GM20431 (cell line): ENCODE measurements around the gene FKBP9.
"Not testable (repeated sequence)": the region's sequence is repeated elsewhere in the genome, so short reads cannot be mapped to it uniquely, and the experiment has no call there.

Experiments
- in situ Hi-C: fragments of 300-500 bp; cut with MseI, MboI; formaldehyde crosslinking; loops from one replicate; pipeline ENCODE4 v1.15.0; 2020; ENCODE audit warnings: low sequenced_read_pairs; ENCODE audit not compliant: unreplicated experiment

FKBP9 gene, protein sequence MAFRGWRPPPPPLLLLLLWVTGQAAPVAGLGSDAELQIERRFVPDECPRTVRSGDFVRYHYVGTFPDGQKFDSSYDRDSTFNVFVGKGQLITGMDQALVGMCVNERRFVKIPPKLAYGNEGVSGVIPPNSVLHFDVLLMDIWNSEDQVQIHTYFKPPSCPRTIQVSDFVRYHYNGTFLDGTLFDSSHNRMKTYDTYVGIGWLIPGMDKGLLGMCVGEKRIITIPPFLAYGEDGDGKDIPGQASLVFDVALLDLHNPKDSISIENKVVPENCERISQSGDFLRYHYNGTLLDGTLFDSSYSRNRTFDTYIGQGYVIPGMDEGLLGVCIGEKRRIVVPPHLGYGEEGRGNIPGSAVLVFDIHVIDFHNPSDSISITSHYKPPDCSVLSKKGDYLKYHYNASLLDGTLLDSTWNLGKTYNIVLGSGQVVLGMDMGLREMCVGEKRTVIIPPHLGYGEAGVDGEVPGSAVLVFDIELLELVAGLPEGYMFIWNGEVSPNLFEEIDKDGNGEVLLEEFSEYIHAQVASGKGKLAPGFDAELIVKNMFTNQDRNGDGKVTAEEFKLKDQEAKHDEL

DNA sequence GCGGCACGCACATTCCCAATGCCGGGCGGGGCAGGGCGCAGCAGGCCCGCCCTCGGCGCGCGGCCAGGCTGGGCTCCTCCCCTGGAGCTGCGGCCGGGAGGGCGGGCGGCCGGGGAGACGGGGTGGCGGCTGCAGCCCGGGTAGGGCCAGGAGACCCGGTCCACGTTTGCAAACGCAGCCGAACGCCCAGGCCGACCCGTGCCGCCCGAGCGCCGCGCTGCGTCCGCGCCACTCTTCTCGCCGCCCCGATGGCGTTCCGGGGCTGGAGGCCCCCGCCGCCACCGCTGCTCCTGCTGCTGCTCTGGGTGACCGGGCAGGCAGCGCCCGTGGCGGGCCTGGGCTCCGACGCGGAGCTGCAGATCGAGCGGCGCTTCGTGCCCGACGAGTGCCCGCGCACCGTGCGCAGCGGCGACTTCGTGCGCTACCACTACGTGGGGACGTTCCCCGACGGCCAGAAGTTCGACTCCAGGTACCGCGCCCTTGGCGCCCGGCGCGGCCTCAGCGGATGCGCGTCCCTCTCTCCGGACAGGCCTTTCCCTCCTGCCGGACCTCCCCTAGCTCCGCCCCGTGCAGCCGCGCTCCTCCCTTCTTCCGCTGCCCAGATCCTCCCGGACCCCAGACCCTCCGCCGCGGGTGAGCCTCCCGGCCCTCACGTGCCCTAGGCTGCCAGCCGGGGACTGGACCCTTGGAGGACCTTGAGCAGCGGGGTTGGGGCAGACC lies at the start of gene FKBP9:
Gene FKBP9 (plus strand): TSS at position 115 of the 720 bp plus-strand sequence. CDS start 134 bp downstream, at position 249.
- in situ Hi-C loops = no loop called here

DNA sequence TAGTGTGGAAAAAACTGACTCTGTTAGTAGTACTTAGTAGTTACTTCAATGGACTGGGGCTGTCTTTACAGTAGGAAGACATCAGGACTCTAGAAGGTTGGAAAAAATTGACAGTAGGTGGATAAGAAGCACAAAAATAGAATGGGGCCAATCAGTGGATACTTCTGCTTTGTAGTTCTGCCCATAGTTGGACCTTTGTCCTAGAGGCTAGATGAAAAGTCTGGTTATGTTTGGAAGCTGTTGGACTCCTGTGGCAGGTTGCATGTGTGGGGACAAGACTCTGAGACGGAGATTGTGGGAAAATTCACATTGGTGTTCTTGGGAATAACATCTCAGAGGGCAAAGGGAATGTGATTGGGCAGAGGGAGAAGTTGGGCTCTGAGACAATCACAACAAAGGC lies 47.0 kb upstream of the FKBP9 start:
- in situ Hi-C loops = no loop called here

DNA sequence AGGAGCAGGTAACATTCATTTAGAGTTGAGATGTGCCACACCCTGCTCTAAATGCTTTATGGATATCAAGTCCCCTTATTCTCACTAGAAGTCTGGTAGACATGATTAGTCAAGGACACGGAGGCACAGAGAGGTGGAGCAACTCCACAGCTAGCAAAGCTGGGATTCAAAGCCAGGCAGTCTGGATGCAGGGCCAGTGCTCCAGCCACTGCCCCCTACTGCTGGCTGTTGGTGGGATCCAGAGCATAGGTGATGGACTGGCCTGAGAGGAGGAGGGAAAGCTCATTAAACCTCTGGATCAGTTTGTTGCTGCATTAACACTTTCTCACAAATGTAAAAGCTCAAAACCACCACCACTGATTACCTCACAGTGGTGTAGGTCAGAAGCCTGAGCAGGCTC lies 43.1 kb upstream of the FKBP9 start:
- in situ Hi-C loops = no loop called here

DNA sequence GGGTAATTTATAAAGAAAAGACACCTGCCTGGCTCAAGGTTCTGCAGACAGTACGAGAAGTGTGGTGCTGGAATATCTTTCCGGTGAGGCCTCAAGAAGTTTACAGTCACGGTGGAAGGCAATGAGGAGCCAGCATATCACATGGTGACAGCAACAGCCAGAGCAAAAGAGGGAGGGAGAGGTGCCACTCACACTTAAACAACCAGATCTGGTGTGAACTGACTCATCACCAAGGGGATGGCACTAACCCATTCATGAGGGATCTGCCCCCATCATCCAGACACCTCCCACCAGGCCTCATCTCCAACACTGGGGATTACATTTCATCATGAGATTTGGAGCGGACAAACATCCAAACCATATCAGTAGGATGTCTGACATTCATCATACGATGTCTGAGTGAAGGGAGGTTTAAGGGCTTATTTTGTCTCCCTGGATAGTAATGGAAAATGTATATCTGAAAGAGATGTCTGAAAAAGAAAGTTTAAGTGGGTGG lies 42.2 kb upstream of the FKBP9 start:
- in situ Hi-C loops = no loop called here

DNA sequence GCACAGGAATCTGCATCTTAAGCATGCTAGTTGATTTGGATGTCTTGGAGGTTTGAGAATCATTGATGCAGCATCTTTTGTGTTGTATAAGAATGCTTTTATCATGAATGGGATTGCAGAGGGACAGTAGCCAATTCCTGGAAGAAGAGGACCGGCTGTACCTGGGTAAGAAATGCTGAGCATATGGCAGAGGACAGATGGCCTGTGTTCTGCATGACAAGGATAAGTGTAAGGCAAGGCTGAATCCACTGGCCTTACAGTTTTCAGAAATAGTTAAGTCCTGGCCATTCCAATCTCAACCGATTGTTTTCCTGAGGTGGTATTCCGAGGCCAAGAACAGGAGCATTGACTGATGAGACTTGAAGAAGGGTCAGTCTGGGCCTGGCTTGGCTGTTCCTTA lies 41.2 kb upstream of the FKBP9 start:
- in situ Hi-C loops = no loop called here

DNA sequence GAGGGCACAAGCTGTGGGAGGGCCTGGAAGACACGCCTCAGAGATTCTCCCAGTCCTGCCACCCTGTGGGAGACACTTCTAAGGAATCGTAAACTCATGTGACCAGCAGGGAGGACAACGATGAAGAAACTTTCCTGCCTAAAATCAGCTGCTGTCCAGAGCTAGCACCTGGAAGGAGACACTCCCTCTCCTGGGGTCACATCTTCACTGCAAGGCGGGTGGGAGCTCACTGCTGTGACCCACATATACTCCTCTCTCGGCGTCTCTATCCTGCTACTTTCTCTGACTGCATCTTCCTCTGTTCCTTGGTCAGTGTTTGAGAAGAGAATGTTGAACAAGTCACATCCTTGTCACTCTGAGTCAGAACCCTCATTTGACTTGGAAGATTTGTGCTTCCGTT lies 40.2 kb upstream of the FKBP9 start:
- in situ Hi-C loops = not testable (repeated sequence)

DNA sequence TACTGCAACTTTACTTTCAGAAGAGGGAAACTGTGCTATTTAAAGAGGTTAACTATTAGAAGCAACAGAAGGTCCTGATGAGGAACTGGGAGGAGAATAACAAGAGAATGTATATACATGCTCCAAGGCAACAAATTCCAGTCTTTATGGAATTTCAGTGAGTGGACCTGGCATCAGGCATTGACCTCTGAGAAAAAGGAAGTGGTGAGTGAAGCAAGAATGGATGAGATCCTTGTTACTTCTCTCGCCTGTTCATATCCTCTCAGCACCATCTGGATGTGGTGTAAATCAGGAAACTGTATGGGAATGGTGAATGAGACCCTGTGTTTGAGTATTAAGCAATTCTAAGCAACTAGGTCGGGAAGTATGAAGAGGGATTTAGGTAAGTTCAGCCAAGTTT lies 35.3 kb upstream of the FKBP9 start:
- in situ Hi-C loops = no loop called here

DNA sequence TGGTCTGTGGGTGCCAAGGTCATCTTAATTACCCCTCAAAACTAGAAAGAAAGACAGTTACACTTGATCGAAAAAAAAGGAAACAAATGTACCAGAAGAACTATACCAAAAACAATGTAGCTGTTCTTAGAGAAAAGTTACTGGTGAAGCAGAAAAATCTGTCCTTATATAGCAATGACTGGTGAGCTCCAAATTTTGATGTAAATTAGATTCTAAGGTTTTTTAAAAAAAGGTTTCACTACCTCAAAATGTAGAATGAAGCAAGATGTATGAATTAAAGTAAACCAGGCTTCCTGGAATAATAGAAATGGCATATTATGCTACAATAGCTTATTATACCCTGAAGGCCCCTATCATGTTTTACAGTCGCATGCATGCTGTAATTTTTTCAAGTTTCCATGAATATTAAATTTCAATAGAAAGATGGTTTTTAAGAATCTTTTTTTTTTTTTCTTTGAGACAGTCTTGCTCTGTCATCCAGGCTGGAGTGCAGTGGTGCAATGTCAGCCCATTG lies 28.4 kb upstream of the FKBP9 start:
- in situ Hi-C loops = no loop called here

DNA sequence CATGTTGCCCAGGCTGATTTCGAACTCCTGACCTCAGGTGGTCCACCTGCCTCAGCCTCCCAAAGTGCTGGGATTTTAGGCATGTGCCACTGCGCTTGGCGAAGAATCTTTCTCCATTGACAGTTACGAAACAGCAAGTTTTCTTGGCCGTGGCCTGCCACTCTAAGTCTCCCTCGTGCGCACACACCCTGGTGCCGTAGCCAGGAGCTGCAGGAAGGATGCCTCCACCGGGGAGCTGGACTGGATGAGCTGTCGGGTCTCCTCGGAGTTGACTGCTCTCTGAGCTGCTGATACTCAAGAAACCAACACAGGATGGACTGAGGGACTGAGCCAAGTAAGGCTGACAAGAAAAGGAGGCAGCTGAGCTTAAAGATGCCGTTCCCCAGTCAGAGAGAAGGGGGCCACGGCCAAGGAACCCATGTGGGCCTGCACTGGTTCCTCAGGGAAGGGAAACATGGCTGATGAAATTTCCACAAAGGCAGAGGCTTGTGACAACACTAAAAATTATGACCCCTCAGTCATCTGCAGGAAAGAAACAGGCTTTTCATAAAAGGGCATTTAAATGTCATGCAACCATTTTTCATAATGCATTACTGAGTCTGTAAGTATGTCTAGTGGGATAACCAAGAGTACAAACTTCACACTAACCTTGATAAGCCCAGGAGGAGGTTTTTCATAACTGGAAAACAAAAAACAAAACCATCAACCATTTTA lies 27.7 kb upstream of the FKBP9 start:
- in situ Hi-C loops = no loop called here

DNA sequence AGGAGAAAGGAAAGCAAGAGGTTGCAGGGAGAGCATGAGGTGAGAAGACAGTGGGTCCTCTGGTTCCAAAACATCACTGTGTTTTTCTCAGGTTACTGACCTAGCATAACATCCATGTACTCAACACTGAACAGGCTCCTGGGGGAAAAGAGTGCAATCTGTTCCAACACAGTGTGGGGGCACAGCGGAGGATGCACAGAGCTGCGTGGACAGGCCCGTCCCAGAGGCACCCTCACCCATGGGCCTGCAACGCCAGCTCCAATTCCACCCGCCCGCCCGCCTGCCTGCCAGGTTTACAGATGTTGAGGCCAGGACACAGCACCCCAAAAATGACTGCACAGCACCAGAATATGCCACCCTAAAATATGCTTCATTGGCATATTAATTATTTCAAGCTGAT lies 26.9 kb upstream of the FKBP9 start:
- in situ Hi-C loops = no loop called here

DNA sequence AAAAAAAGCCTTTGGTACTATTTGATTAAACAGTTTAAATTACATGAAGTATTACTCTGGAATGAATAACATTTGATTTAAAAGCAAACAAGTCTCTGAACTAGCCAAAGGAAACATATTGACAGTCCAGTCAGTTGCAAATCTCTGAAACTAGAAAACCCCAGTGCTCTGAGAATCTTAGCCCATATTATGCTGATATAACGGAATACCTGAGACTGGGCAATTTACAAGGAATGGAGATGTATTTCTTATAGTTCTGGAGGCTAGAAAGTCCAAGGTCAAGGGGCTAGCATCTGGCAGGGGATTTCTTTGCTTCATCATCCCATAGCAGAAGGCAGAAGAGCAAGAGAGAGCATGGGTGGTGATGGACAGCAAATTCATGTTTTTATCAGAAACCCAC lies 21.7 kb upstream of the FKBP9 start:
- in situ Hi-C loops = no loop called here

DNA sequence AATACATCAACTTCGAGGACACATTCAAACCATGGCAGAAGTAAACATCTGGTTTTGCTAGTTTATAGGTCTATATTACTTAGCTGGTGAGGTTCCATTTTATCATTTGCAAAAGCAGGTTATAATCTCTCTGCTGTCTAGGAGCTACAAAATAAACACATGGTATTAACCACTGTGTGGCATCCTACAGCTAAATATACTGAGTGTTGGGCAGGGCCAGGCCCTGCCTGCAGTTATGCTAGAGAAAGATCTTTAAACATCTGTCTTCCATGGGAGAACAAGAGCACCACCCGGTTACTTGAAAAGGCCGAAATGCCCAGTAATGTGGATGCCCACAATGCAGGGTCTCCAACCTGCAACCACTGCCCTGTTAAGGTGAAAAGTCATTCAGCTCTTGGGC lies 20.6 kb upstream of the FKBP9 start:
- in situ Hi-C loops = no loop called here

DNA sequence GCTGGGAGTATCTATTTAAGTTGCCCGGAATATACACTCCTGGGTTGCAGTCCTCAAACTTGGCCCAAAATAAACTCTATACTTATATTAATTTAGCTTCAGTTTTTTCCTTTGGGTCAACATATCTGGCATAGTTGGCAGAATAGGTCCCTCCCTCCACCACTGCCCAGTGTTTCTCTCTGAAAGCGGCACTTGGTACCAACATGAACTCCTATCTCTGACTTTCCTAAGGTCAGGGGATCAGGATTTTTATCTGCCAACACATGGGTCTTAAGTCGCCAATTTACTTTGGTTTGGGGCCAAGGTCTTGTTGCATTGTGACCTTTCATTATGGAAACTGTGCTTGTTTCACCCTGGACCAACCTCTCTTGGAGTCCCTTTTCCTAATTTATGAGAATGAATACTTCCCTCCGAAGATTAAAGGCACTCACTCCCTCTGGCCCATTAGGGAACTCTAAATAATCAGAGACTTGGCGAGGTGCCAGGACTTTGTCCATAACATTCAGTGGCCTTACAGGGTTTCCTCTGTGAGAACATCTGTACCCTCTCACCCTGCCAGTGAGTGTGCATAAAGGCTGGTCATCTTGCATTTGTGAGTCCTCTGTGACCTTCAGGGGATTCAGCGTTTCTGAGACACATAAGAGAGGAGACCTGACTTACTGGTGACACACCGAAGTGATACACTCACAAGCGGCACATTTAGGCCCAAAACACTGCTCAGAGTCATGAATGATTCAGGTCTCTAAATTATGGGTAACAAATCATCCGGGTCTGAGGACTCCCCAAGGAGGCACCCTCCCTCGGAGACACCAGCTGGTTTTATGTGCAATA lies 19.7 kb upstream of the FKBP9 start:
- in situ Hi-C loops = no loop called here

DNA sequence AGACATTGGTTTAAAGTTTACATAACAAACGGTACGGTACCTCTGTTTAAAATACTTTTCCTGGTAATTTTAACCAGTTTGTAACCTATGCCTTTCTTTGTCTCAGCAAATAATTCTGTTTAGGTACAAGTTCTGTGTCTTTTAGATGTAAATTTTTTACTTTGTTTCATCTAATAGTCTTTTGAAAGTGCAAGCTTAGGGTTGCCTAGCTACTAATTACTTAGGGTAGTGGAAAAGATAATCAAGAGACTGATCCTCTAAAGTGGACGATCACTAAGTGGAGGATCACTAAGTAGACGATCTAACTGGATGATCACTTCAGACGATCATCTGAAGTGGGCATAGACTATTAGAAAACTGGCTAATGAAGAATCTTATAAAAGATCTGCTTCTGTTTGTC lies 16.1 kb upstream of the FKBP9 start:
- in situ Hi-C loops = no loop called here

DNA sequence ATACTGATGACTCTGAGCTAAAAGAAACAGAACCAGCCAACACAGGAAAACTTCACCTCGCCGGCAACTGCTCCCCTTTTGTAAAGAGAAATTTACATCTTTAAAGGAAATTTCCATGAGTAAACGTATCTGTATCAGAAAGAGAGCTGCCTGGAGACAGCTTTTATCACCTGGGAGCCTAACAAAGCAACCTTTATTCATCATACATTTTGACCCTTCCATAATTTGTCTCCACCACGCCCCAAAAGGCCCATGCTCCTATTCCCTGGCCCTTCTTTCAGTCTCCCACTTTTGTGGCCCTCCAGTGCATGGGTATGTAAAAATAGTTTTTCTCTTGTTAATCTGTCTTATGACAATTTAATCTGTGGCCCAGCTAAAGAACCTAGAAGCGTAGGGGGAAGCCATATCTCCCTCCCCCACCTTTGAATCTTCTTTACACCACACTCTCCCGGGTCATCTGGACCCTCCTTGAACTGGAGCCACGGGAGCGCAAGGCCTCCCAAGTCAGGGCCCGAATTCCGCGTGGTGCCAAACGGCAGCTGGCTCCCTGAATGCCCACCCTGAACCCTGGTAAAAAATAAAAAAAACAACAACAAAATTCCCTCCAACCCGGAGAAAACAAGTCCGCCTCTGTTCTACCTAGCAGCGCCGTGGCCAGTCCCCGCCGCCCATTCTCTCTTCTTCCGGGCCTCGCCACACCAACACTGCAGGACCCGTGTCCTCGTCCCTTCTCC lies 15.4 kb upstream of the FKBP9 start:
- in situ Hi-C loops = no loop called here

DNA sequence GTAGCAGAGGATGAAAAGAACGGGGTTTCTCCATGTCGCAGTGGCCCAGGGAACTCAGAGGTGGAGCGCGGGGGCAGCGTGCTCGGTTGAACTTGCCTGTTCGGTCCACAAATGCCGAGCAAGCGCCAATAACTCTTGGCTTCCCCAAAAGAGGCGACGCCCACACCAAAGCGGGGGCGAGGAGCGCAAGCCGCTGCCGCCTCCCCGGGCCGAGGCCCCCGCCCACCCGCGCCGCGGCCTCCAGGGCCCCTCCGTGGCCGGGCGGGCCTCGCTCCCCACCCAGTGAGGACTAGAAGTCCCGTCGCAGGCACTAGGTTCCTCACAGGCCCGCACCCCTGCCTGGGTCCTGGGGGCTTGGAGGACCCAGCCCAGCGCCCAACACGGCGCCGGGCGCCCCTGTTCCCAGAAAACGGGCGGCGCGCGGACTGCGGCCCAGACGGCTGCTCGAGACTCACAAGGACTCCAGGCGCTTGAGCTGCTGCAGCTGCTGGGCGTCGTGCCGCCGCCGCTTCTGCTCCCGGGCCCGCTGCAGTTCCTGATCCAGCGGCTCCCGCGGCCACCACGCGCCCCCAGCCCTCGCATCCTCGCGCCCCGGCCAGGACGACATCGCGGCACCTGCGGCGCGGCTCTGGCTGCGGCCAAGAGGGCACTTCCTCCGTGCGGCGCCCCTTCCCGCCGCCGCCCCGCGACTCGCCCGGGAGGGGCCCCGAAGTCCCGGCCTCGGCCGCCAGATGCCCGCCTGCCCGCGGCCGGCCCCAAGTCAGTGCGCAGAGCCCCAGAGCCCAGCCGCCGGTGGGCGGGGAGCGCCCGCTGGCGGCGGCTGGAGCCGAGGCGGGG lies 14.6 kb upstream of the FKBP9 start:
- in situ Hi-C loops = no loop called here

DNA sequence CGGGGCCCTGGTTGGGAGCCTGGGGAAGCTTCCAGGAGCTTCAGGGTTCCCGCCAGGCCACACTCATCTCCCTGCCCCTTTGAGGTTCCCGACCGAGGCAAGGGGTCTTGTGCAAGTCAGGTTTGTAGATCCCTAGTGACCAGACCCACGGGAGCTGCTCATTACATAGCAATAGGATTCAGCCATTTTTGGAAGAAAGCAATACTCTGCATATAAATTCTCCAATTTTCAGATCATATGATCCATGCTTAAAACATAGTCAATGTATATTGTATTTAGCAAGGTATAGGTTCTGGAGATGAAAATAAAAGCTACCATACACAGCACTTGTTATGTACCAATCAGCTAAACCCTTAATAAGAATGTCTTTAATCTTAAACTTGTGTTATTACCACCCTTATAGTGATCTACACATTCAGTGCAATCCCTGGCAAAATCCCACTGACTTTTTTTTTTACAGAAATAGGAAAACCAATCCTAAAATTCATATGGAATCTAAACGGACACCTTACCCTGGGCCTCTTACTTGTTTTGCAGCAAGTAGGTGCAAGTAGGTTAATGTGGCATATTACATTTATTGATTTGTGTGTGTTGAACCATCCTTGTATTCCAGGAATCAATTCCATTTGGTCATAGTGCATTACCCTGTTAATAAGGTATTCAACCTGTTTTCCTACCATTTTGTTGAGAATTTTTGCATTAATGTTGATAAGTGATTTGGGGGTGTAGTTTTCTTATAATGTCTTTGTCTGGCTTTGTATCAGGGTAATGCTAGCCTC lies 13.8 kb upstream of the FKBP9 start:
- in situ Hi-C loops = no loop called here
